ENCODE measurements around the gene SCP2D1. TPM values are rescaled to one million over a fixed set of nuclear protein-coding genes. Genes with fewer than 3 reads are reported as not detected.

SCP2D1 gene
- total RNA-seq, 2 donors from 2014 or later: not detected

DNA sequence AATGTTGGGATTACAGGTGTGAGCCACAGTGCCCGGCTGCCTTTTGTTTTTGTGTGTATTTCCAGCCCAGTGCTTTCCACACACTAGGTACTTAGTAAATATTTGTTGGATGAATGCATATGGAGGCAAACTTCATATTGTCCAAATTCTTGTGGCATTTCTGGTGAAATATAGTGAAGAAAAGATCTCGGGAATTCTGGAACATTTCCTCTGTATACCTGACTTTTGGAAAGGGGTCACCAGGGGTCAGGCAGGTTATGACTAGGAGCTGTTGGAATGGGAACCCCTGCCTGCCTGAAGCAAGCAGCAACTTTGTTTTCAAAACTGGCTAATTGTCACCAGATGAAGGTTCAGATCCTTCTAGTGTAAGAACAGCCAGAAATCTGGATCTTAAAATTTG, 12.1 kb upstream of the SCP2D1 start:
- Histone ChIP-seq H3K4me1 (no peaks in the 10 kb centered on the region), H3K9ac (ENCODE audit: low read depth in 2 of 2, low read length in 2 of 2) (no peak overlapping the region), H3K36me3 (no peaks in the 10 kb centered on the region), H3K27me3 (no peaks in the 10 kb centered on the region), H3K27ac (no peak overlapping the region), H3K4me3 (no peak overlapping the region), H3K9me3 (no peaks in the 10 kb centered on the region)
- intact Hi-C loops (cut with DNase I): no loop called here
- DNase-seq: no peak
- TF ChIP-seq, protein P1, sequence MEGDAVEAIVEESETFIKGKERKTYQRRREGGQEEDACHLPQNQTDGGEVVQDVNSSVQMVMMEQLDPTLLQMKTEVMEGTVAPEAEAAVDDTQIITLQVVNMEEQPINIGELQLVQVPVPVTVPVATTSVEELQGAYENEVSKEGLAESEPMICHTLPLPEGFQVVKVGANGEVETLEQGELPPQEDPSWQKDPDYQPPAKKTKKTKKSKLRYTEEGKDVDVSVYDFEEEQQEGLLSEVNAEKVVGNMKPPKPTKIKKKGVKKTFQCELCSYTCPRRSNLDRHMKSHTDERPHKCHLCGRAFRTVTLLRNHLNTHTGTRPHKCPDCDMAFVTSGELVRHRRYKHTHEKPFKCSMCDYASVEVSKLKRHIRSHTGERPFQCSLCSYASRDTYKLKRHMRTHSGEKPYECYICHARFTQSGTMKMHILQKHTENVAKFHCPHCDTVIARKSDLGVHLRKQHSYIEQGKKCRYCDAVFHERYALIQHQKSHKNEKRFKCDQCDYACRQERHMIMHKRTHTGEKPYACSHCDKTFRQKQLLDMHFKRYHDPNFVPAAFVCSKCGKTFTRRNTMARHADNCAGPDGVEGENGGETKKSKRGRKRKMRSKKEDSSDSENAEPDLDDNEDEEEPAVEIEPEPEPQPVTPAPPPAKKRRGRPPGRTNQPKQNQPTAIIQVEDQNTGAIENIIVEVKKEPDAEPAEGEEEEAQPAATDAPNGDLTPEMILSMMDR (IDR thresholded peaks at IDR 0.05): no peak

- intact Hi-C loops (cut with DNase I): no loop called here
- Histone ChIP-seq H3K27ac (no peak overlapping the region), H3K27me3 (no peaks in the 10 kb centered on the region), H3K9ac (ENCODE audit: low read depth in 2 of 2, low read length in 2 of 2) (no peak overlapping the region), H3K9me3 (no peaks in the 10 kb centered on the region), H3K36me3 (no peaks in the 10 kb centered on the region), H3K4me3 (no peak overlapping the region), H3K4me1 (no peaks in the 10 kb centered on the region)
- DNase-seq: no peak
- TF ChIP-seq, protein P1 (IDR thresholded peaks at IDR 0.05): no peak
These were observed 11.5 kb upstream of the SCP2D1 start for GRCh38 chr20:18802012-18802634.

DNA sequence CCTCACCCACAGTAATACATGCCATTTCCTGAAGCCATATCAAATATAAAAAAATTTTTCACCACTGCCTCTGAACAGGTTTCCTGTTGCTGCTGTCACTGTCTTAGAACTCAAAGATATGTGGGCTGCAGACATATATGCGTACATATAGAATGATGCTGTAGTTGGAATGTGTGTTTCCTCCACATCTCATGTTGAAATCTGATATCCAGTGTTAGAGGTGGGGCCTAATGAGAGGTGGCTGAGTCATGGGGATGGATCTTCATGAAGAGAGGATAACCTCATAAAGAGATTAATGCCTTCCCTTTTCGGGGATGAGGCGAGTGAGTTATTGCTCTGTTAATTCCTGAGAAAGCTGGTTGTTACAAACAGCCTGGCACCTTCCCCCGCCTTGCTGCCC, 7.7 kb upstream of the SCP2D1 start:
- Histone ChIP-seq H3K36me3 (no peaks in the 10 kb centered on the region), H3K9me3 (no peaks in the 10 kb centered on the region), H3K9ac (ENCODE audit: low read depth in 2 of 2, low read length in 2 of 2) (no peak overlapping the region), H3K27me3 (no peaks in the 10 kb centered on the region), H3K27ac (no peak overlapping the region), H3K4me1 (no peaks in the 10 kb centered on the region), H3K4me3 (no peak overlapping the region)
- TF ChIP-seq, protein P1 (IDR thresholded peaks at IDR 0.05): no peak
- intact Hi-C loops (cut with DNase I): no loop called here
- DNase-seq: no peak

DNA sequence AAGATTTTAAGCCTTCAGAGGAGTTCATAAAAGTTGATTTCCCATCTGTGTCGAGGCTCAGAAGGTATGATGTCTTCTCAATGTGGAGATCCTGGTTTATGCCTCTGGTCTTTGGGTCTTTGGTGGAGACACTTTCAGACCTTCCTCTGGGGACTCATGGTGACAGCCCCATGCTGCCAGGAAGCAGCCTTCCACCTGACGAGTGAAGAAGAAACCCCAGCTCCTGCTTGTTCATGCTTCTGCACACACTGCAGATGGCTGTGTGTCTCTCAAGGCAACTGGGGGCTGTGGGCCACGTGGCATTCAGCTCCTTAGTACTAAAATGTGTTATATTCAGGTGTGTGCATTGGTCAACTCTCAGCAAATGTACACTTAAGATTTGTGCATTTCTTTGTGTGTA, 4.9 kb upstream of the SCP2D1 start:
- Histone ChIP-seq H3K9me3 (no peaks in the 10 kb centered on the region), H3K27ac (no peak overlapping the region), H3K9ac (ENCODE audit: low read depth in 2 of 2, low read length in 2 of 2) (no peak overlapping the region), H3K4me1 (no peaks in the 10 kb centered on the region), H3K4me3 (no peak overlapping the region), H3K36me3 (no peaks in the 10 kb centered on the region), H3K27me3 (no peaks in the 10 kb centered on the region)
- intact Hi-C loops (cut with DNase I): no loop called here
- TF ChIP-seq, protein P1 (IDR thresholded peaks at IDR 0.05): no peak
- no peak for DNase-seq

DNA sequence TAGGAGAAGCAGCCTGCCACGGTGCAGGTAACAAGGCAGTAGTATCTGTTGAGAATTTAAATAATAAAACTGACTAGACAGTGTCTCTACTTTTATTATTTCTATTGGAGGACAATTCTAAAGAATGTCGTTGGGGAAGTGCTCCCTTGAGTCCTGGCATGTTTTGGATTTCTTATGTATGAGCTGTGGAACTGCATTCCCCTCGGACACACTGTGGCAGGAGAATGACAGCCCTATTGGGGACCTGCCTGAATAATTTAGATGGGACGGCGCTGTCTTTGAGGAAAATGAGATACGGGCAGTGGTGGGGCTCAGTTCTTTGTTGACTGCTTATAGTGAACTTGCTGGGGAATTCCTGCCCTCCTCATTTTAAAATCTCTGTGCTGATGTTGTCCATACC, 2.4 kb upstream of the SCP2D1 start:
- Histone ChIP-seq H3K9me3 (no peaks in the 10 kb centered on the region), H3K4me3 (no peak overlapping the region), H3K27me3 (no peaks in the 10 kb centered on the region), H3K4me1 (no peaks in the 10 kb centered on the region), H3K36me3 (no peaks in the 10 kb centered on the region), H3K27ac (no peak overlapping the region), H3K9ac (ENCODE audit: low read depth in 2 of 2, low read length in 2 of 2) (no peak overlapping the region)
- TF ChIP-seq, protein P1 (IDR thresholded peaks at IDR 0.05): no peak
- intact Hi-C loops (cut with DNase I): no loop called here
- no peak for DNase-seq
